GM23338 (cell line): Measurements from ENCODE around the gene ADORA3. TPM values are rescaled to one million over a fixed set of nuclear protein-coding genes. Genes with fewer than 3 reads are reported as not detected.

Experiments
- ATAC-seq: fragments of 200-7000 bp; cut with Tn5 transposase; 3 replicates; pipeline ENCODE4 v1.9.1; 2020
- DNase-seq: peaks from one replicate; pipeline ENCODE4 v3.0.0-alpha.2; 2015; ENCODE audit warnings: low spot score
- H2AFZ ChIP-seq: fragments of 200-600 bp; sonication (generic); 2 replicates; pipeline ENCODE4 v1.8.0; 2016; ENCODE audit warnings: antibody characterized with exemption, mild to moderate bottlenecking, moderate library complexity
- H3F3A ChIP-seq: fragments of 200-600 bp; sonication (generic); replicated peaks from 2 replicates; pipeline ENCODE4 v1.8.0; 2017; ENCODE audit warnings: antibody characterized with exemption, mixed run types, low read depth
- H3K27ac ChIP-seq: fragments of 200-600 bp; sonication (generic); 2 replicates; pipeline ENCODE4 v1.6.1; 2016; ENCODE audit warnings: low read depth
- H3K27me3 ChIP-seq: fragments of 200-600 bp; sonication (generic); 2 replicates; pipeline ENCODE4 v1.8.0; 2016; ENCODE audit warnings: mild to moderate bottlenecking, mixed run types, moderate library complexity; ENCODE audit not compliant: insufficient read depth
- H3K36me3 ChIP-seq: fragments of 200-600 bp; sonication (generic); 2 replicates; pipeline ENCODE4 v1.8.0; 2016; ENCODE audit warnings: mild to moderate bottlenecking; ENCODE audit not compliant: insufficient read depth
- H3K4me1 ChIP-seq: fragments of 200-600 bp; sonication (generic); 2 replicates; pipeline ENCODE4 v1.8.0; 2016; ENCODE audit warnings: mild to moderate bottlenecking, moderate library complexity; ENCODE audit not compliant: insufficient read depth
- H3K4me2 ChIP-seq: fragments of 200-600 bp; sonication (generic); 2 replicates; pipeline ENCODE4 v1.7.1; 2017; ENCODE audit warnings: mixed run types
- H3K4me3 ChIP-seq: fragments of 200-600 bp; sonication (generic); 2 replicates; pipeline ENCODE4 v1.6.1; 2016; ENCODE audit warnings: mixed run types
- H3K79me2 ChIP-seq: fragments of 200-600 bp; sonication (generic); replicated peaks from 2 replicates; pipeline ENCODE4 v1.8.0; 2017; ENCODE audit warnings: mild to moderate bottlenecking; ENCODE audit not compliant: insufficient read depth
- H3K9me2 ChIP-seq: fragments of 200-600 bp; sonication (generic); 2 replicates; pipeline ENCODE4 v1.8.0; 2017; ENCODE audit not compliant: insufficient read depth
- H4K20me1 ChIP-seq: fragments of 200-600 bp; sonication (generic); replicated peaks from 2 replicates; pipeline ENCODE4 v1.8.0; 2017; ENCODE audit warnings: mild to moderate bottlenecking; ENCODE audit not compliant: insufficient read depth
- H3K27ac Mint-ChIP-seq: 2 replicates; pipeline ENCODE4 v1.8.0; 2020; ENCODE audit warnings: inconsistent platforms, mild to moderate bottlenecking, moderate library complexity, mixed read lengths
- H3K27me3 Mint-ChIP-seq: 3 replicates; pipeline ENCODE4 v1.8.0; 2022; ENCODE audit warnings: low read depth, mild to moderate bottlenecking, moderate library complexity, mixed read lengths, inconsistent platforms; ENCODE audit not compliant: insufficient read depth, poor library complexity
- H3K36me3 Mint-ChIP-seq: 3 replicates; pipeline ENCODE4 v1.8.0; 2021; ENCODE audit warnings: low read depth, mild to moderate bottlenecking, inconsistent platforms, moderate library complexity, mixed read lengths
- H3K4me1 Mint-ChIP-seq: 3 replicates; pipeline ENCODE4 v1.8.0; 2020; ENCODE audit warnings: mild to moderate bottlenecking, inconsistent platforms, mixed read lengths
- H3K4me3 Mint-ChIP-seq: 3 replicates; pipeline ENCODE4 v1.8.0; 2021; ENCODE audit warnings: moderate library complexity, mild to moderate bottlenecking, inconsistent platforms, mixed read lengths
- H3K9me3 Mint-ChIP-seq: 3 replicates; pipeline ENCODE4 v1.8.0; 2020; ENCODE audit warnings: moderate library complexity, mild to moderate bottlenecking, inconsistent platforms, mixed read lengths
- CREB1 ChIP-seq: fragments of 250-450 bp; sonication (Bioruptor Pico); IDR thresholded peaks from 2 replicates; pipeline ENCODE4 v1.5.0; 2020; ENCODE audit warnings: low read depth, mild to moderate bottlenecking, moderate library complexity
- EZH2 ChIP-seq: fragments of 200-600 bp; sonication (generic); IDR thresholded peaks from one replicate; pipeline ENCODE4 v1.8.0; 2017; ENCODE audit warnings: antibody characterized with exemption, mild to moderate bottlenecking, low read depth; ENCODE audit not compliant: unreplicated experiment
- EZH2phosphoT487 ChIP-seq: fragments of 200-600 bp; sonication (generic); IDR thresholded peaks from one replicate; pipeline ENCODE4 v1.8.1; 2018; ENCODE audit warnings: antibody characterized with exemption; ENCODE audit not compliant: unreplicated experiment
- JUNB ChIP-seq: IDR thresholded peaks from one replicate; pipeline ENCODE4 v1.6.1; 2016; ENCODE audit warnings: antibody characterized with exemption; ENCODE audit not compliant: unreplicated experiment
- NANOG ChIP-seq: IDR thresholded peaks from 2 replicates; pipeline ENCODE4 v1.6.1; 2016; ENCODE audit warnings: antibody characterized with exemption, borderline replicate concordance
- POLR2AphosphoS5 ChIP-seq: IDR thresholded peaks from 2 replicates; pipeline ENCODE4 v1.6.1; 2016; ENCODE audit warnings: antibody characterized with exemption, low read depth
- STAT1 ChIP-seq: IDR thresholded peaks from one replicate; pipeline ENCODE4 v1.6.1; 2016; ENCODE audit warnings: antibody characterized with exemption; ENCODE audit not compliant: unreplicated experiment
- ZNF114 ChIP-seq: fragments of 250-450 bp; sonication (Bioruptor Pico); IDR thresholded peaks from 2 replicates; pipeline ENCODE4 v1.5.0; 2020; ENCODE audit warnings: mild to moderate bottlenecking, moderate library complexity
- ZNF331 ChIP-seq: fragments of 250-450 bp; sonication (Bioruptor Pico); IDR thresholded peaks from 2 replicates; pipeline ENCODE4 v1.5.0; 2020; ENCODE audit warnings: low read depth, mild to moderate bottlenecking, moderate library complexity
- polyA plus RNA-seq: library from polyadenylated mRNA; unstranded; fragments of >200 nt; fragmentation: Nextera tagmentation; extraction: Ambion mirVana; gene quantifications from 2 replicates; pipeline ENCODE4 v1.2.1, GENCODE V29; 2016
- total RNA-seq: library from RNA; depleted of rRNA; stranded (reverse); fragments of >200 nt; shearing (Covaris generic); gene quantifications from 2 replicates; pipeline ENCODE4 v1.2.3, GENCODE V29; 2014
- TF ChIP-seq, protein P1 (sequence below), 2 experiments: fragments of 200-600 bp in 1 of 2; sonication (generic) in 1 of 2; conservative IDR thresholded peaks; 2 replicates each; pipeline versions ENCODE4 v1.5.1 to v1.6.1; 2016 to 2017; ENCODE audit warnings: antibody characterized with exemption in 2 of 2, low read depth in 2 of 2, mild to moderate bottlenecking in 2 of 2, moderate library complexity in 1 of 2
- TF ChIP-seq, protein P2 (sequence below): IDR thresholded peaks from one replicate; pipeline ENCODE4 v1.6.1; 2018; ENCODE audit warnings: antibody characterized with exemption; ENCODE audit not compliant: unreplicated experiment
- TF ChIP-seq, protein P3 (sequence below): IDR thresholded peaks from 2 replicates; pipeline ENCODE4 v1.6.1; 2016; ENCODE audit warnings: antibody characterized with exemption
- TF ChIP-seq, protein P4 (sequence below): fragments of 250-450 bp; sonication (Bioruptor Pico); IDR thresholded peaks from 2 replicates; pipeline ENCODE4 v1.5.0; 2020; ENCODE audit warnings: mild to moderate bottlenecking, moderate library complexity

ADORA3 gene
- total and polyA plus RNA-seq, 2 experiments from 2014 or later, result not detected

DNA sequence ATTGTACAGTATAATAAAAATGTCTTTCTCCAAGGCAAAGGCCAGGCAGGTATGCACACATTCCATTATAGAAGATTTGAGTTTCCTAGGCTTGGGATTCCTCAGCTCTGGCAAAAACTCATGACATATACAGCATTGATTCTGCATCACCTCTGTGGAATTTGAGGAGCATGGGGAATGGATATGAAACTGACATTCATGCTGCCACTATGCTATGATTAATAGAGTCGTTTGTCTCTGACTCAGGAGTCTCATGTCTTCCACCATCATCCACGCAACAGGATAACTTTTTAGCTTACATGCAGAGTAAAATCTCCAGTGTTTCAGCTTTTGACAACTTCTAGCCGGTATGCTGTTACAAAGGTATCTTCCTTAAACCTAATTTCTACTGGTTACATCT lies 49.8 kb upstream of the ADORA3 start (continued):
- no peak for TF ChIP-seq JUNB
- TF ChIP-seq STAT1, result no peak
- TF ChIP-seq NANOG, result no peak
- TF ChIP-seq ZNF114 (CRISPR knock-in tag), result no peak
- TF ChIP-seq EZH2, result no peak
- TF ChIP-seq CREB1 (CRISPR knock-in tag), result no peak
- TF ChIP-seq ZNF331 (CRISPR knock-in tag), result no peak

DNA sequence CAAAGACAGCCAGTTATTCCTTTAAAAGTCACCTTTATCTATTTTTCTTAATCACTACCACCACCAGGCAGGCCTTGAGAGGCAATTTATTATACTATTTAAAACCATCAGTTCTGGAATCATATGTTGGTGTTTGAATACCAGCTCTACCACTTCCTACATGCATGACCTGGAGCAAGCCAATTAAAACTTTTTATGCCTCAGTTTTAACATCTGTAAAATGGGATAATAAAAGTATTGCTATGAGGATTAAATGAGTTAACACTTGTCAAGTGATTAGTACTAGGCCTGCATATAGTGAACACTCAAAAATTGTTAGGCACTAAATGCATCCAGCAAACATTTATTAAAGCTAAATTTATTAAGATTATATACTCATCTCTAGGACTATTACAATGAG lies 49.2 kb upstream of the ADORA3 start:
- no peak overlapping the region for H3K4me3 ChIP-seq
- ATAC-seq (no peak), DNase-seq (no peak)
- H3K27me3 ChIP-seq, result no peaks in the 10 kb centered on the region
- Mint-ChIP-seq H3K36me3 (no peaks in the 10 kb centered on the region), H3K27me3 (peaks cover 2% of the 10 kb centered on the region), H3K4me1 (no peaks in the 10 kb centered on the region), H3K27ac (no peak overlapping the region), H3K4me3 (no peak overlapping the region), H3K9me3 (no peaks in the 10 kb centered on the region; the same call in 1 of the 3 replicates)
- no peak overlapping the region for H2AFZ ChIP-seq
- H3K27ac ChIP-seq, result no peak overlapping the region
- no peaks in the 10 kb centered on the region for H3K9me2 ChIP-seq
- H3F3A ChIP-seq, result no peaks in the 10 kb centered on the region
- H3K4me2 ChIP-seq, result no peak overlapping the region
- H3K79me2 ChIP-seq, result no peaks in the 10 kb centered on the region
- TF ChIP-seq NANOG (no peak), JUNB (no peak), EZH2 (no peak), POLR2AphosphoS5 (no peak), EZH2phosphoT487 (no peak), CREB1 (CRISPR knock-in tag) (no peak), ZNF331 (CRISPR knock-in tag) (no peak), ZNF114 (CRISPR knock-in tag) (no peak), STAT1 (no peak)
- TF ChIP-seq, protein P1, sequence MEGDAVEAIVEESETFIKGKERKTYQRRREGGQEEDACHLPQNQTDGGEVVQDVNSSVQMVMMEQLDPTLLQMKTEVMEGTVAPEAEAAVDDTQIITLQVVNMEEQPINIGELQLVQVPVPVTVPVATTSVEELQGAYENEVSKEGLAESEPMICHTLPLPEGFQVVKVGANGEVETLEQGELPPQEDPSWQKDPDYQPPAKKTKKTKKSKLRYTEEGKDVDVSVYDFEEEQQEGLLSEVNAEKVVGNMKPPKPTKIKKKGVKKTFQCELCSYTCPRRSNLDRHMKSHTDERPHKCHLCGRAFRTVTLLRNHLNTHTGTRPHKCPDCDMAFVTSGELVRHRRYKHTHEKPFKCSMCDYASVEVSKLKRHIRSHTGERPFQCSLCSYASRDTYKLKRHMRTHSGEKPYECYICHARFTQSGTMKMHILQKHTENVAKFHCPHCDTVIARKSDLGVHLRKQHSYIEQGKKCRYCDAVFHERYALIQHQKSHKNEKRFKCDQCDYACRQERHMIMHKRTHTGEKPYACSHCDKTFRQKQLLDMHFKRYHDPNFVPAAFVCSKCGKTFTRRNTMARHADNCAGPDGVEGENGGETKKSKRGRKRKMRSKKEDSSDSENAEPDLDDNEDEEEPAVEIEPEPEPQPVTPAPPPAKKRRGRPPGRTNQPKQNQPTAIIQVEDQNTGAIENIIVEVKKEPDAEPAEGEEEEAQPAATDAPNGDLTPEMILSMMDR (conservative IDR thresholded peaks at IDR 0.05; ENCODE audit: low read depth in 2 of 2), result no peak
- TF ChIP-seq, protein P2, sequence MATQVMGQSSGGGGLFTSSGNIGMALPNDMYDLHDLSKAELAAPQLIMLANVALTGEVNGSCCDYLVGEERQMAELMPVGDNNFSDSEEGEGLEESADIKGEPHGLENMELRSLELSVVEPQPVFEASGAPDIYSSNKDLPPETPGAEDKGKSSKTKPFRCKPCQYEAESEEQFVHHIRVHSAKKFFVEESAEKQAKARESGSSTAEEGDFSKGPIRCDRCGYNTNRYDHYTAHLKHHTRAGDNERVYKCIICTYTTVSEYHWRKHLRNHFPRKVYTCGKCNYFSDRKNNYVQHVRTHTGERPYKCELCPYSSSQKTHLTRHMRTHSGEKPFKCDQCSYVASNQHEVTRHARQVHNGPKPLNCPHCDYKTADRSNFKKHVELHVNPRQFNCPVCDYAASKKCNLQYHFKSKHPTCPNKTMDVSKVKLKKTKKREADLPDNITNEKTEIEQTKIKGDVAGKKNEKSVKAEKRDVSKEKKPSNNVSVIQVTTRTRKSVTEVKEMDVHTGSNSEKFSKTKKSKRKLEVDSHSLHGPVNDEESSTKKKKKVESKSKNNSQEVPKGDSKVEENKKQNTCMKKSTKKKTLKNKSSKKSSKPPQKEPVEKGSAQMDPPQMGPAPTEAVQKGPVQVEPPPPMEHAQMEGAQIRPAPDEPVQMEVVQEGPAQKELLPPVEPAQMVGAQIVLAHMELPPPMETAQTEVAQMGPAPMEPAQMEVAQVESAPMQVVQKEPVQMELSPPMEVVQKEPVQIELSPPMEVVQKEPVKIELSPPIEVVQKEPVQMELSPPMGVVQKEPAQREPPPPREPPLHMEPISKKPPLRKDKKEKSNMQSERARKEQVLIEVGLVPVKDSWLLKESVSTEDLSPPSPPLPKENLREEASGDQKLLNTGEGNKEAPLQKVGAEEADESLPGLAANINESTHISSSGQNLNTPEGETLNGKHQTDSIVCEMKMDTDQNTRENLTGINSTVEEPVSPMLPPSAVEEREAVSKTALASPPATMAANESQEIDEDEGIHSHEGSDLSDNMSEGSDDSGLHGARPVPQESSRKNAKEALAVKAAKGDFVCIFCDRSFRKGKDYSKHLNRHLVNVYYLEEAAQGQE, result no peak
- TF ChIP-seq, protein P3, sequence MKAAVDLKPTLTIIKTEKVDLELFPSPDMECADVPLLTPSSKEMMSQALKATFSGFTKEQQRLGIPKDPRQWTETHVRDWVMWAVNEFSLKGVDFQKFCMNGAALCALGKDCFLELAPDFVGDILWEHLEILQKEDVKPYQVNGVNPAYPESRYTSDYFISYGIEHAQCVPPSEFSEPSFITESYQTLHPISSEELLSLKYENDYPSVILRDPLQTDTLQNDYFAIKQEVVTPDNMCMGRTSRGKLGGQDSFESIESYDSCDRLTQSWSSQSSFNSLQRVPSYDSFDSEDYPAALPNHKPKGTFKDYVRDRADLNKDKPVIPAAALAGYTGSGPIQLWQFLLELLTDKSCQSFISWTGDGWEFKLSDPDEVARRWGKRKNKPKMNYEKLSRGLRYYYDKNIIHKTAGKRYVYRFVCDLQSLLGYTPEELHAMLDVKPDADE, result no peak
- TF ChIP-seq, protein P4, sequence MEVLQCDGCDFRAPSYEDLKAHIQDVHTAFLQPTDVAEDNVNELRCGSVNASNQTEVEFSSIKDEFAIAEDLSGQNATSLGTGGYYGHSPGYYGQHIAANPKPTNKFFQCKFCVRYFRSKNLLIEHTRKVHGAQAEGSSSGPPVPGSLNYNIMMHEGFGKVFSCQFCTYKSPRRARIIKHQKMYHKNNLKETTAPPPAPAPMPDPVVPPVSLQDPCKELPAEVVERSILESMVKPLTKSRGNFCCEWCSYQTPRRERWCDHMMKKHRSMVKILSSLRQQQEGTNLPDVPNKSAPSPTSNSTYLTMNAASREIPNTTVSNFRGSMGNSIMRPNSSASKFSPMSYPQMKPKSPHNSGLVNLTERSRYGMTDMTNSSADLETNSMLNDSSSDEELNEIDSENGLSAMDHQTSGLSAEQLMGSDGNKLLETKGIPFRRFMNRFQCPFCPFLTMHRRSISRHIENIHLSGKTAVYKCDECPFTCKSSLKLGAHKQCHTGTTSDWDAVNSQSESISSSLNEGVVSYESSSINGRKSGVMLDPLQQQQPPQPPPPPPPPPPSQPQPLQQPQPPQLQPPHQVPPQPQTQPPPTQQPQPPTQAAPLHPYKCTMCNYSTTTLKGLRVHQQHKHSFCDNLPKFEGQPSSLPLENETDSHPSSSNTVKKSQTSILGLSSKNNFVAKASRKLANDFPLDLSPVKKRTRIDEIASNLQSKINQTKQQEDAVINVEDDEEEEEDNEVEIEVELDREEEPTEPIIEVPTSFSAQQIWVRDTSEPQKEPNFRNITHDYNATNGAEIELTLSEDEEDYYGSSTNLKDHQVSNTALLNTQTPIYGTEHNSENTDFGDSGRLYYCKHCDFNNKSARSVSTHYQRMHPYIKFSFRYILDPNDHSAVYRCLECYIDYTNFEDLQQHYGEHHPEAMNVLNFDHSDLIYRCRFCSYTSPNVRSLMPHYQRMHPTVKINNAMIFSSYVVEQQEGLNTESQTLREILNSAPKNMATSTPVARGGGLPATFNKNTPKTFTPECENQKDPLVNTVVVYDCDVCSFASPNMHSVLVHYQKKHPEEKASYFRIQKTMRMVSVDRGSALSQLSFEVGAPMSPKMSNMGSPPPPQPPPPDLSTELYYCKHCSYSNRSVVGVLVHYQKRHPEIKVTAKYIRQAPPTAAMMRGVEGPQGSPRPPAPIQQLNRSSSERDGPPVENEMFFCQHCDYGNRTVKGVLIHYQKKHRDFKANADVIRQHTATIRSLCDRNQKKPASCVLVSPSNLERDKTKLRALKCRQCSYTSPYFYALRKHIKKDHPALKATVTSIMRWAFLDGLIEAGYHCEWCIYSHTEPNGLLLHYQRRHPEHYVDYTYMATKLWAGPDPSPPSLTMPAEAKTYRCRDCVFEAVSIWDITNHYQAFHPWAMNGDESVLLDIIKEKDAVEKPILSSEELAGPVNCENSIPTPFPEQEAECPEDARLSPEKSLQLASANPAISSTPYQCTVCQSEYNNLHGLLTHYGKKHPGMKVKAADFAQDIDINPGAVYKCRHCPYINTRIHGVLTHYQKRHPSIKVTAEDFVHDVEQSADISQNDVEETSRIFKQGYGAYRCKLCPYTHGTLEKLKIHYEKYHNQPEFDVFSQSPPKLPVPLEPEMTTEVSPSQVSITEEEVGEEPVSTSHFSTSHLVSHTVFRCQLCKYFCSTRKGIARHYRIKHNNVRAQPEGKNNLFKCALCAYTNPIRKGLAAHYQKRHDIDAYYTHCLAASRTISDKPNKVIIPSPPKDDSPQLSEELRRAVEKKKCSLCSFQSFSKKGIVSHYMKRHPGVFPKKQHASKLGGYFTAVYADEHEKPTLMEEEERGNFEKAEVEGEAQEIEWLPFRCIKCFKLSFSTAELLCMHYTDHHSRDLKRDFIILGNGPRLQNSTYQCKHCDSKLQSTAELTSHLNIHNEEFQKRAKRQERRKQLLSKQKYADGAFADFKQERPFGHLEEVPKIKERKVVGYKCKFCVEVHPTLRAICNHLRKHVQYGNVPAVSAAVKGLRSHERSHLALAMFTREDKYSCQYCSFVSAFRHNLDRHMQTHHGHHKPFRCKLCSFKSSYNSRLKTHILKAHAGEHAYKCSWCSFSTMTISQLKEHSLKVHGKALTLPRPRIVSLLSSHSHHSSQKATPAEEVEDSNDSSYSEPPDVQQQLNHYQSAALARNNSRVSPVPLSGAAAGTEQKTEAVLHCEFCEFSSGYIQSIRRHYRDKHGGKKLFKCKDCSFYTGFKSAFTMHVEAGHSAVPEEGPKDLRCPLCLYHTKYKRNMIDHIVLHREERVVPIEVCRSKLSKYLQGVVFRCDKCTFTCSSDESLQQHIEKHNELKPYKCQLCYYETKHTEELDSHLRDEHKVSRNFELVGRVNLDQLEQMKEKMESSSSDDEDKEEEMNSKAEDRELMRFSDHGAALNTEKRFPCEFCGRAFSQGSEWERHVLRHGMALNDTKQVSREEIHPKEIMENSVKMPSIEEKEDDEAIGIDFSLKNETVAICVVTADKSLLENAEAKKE (CRISPR knock-in tag), result no peak
- no peaks in the 10 kb centered on the region for H3K36me3 ChIP-seq
- no peaks in the 10 kb centered on the region for H4K20me1 ChIP-seq
- H3K4me1 ChIP-seq, result no peaks in the 10 kb centered on the region
